KOPT-K1 (cell line): ENCODE data around the gene GALNT9.
"Not testable (repeated sequence)": the region's sequence is repeated elsewhere in the genome, so short reads cannot be mapped to it uniquely, and the experiment has no call there.

ENCODE experiments used
- H3K27ac ChIP-seq: fragments of 200-600 bp; sonication (generic); 2 replicates; pipeline ENCODE4 v1.5.1; 2016; ENCODE audit warnings: antibody characterized with exemption, mild to moderate bottlenecking, low read depth, low read length; ENCODE audit not compliant: poor library complexity, severe bottlenecking
- H3K36me3 ChIP-seq: fragments of 200-600 bp; sonication (generic); 2 replicates; pipeline ENCODE4 v1.5.1; 2017; ENCODE audit warnings: antibody characterized with exemption, mild to moderate bottlenecking, low read length, moderate library complexity; ENCODE audit not compliant: insufficient read depth
- H3K9me3 ChIP-seq: fragments of 200-600 bp; sonication (generic); 2 replicates; pipeline ENCODE4 v1.5.1; 2017; ENCODE audit warnings: antibody characterized with exemption, low read length, mild to moderate bottlenecking; ENCODE audit not compliant: insufficient read depth, poor library complexity, severe bottlenecking

Gene GALNT9

GRCh38 chr12:132270969-132271754 lies 58.2 kb downstream of the GALNT9 start:
- Histone ChIP-seq H3K9me3 (no peaks in the 10 kb centered on the region), H3K36me3 (no peaks in the 10 kb centered on the region), H3K27ac (no peak overlapping the region)

GRCh38 chr12:132270516-132270915 lies 58.9 kb downstream of the GALNT9 start:
- Histone ChIP-seq H3K36me3 (no peaks in the 10 kb centered on the region), H3K9me3 (no peaks in the 10 kb centered on the region), H3K27ac (no peak overlapping the region)

- Histone ChIP-seq H3K36me3 (no peaks in the 10 kb centered on the region), H3K27ac (no peak overlapping the region), H3K9me3 (no peaks in the 10 kb centered on the region)
These were observed 60.0 kb downstream of the GALNT9 start for GRCh38 chr12:132269271-132269968.

GRCh38 chr12:132268674-132269073 lies 60.7 kb downstream of the GALNT9 start:
- Histone ChIP-seq H3K9me3 (no peaks in the 10 kb centered on the region), H3K36me3 (no peaks in the 10 kb centered on the region), H3K27ac (no peak overlapping the region)

GRCh38 chr12:132267873-132268272 lies 61.5 kb downstream of the GALNT9 start:
- no peak overlapping the region for H3K27ac ChIP-seq
- H3K9me3 ChIP-seq = no peaks in the 10 kb centered on the region
- H3K36me3 ChIP-seq = no peaks in the 10 kb centered on the region

- Histone ChIP-seq H3K27ac (no peak overlapping the region), H3K9me3 (no peaks in the 10 kb centered on the region)
These were observed 62.6 kb downstream of the GALNT9 start for GRCh38 chr12:132266802-132267201.

GRCh38 chr12:132266370-132266769 lies 63.0 kb downstream of the GALNT9 start:
- no peaks in the 10 kb centered on the region for H3K9me3 ChIP-seq
- no peaks in the 10 kb centered on the region for H3K36me3 ChIP-seq
- H3K27ac ChIP-seq = no peak overlapping the region

More at GRCh38 chr12:132266802-132267201, 62.6 kb downstream of the GALNT9 start:
- no peaks in the 10 kb centered on the region for H3K36me3 ChIP-seq

- not testable (repeated sequence) for H3K36me3 ChIP-seq, H3K9me3 ChIP-seq, H3K27ac ChIP-seq
These were observed 63.6 kb downstream of the GALNT9 start for GRCh38 chr12:132265822-132266221.

- H3K36me3 ChIP-seq = no peaks in the 10 kb centered on the region
- H3K9me3 ChIP-seq = no peaks in the 10 kb centered on the region
- H3K27ac ChIP-seq = no peak overlapping the region
These were observed 64.2 kb downstream of the GALNT9 start for GRCh38 chr12:132265056-132265800.

- Histone ChIP-seq H3K9me3 (no peaks in the 10 kb centered on the region), H3K27ac (no peak overlapping the region), H3K36me3 (no peaks in the 10 kb centered on the region)
These were observed 65.0 kb downstream of the GALNT9 start for GRCh38 chr12:132264086-132265010.

- H3K27ac ChIP-seq = no peak overlapping the region
- H3K9me3 ChIP-seq = no peaks in the 10 kb centered on the region
- no peaks in the 10 kb centered on the region for H3K36me3 ChIP-seq
These were observed 65.8 kb downstream of the GALNT9 start for GRCh38 chr12:132263451-132264049.

GRCh38 chr12:132263061-132263360 lies 66.4 kb downstream of the GALNT9 start:
- Histone ChIP-seq H3K36me3 (no peaks in the 10 kb centered on the region), H3K9me3 (no peaks in the 10 kb centered on the region), H3K27ac (no peak overlapping the region)

GRCh38 chr12:132262256-132263060 lies 66.9 kb downstream of the GALNT9 start:
- Histone ChIP-seq H3K36me3 (no peaks in the 10 kb centered on the region), H3K27ac (no peak overlapping the region), H3K9me3 (no peaks in the 10 kb centered on the region)
